ENCODE results near the gene SNTB2. TPM values are rescaled to one million over a fixed set of nuclear protein-coding genes. Genes with fewer than 3 reads are reported as not detected.

Gene SNTB2
- total RNA-seq, 2 experiments from 2014 or later: 15.7 to 17.2 TPM

GRCh38 chr16:69266334-69267063, 79.5 kb downstream of the SNTB2 start:
- no peak for DNase-seq
- no peaks in the 10 kb centered on the region for H3K36me3 Mint-ChIP-seq (ENCODE audit: low read depth)
- intact Hi-C loops (cut with DNase I, micrococcal nuclease): no loop called here
- H3K27ac Mint-ChIP-seq: no peak overlapping the region
- ChIA-PET CTCF (interaction anchor here (1.4 kb wide), 1 partner anchor 19 kb away, joined by 3 read pairs; no protein-coding TSS in a partner anchor), POLR2A (no interaction called here)
- no peaks in the 10 kb centered on the region for H3K27me3 Mint-ChIP-seq
- no peaks in the 10 kb centered on the region for H3K9me3 Mint-ChIP-seq (ENCODE audit: low read depth)
- no peaks in the 10 kb centered on the region for H3K4me1 Mint-ChIP-seq
- H3K4me3 Mint-ChIP-seq: no peak overlapping the region
- ATAC-seq: no peak

GRCh38 chr16:69267633-69268032, 80.7 kb downstream of the SNTB2 start:
- DNase-seq (no peak), ATAC-seq (no peak)
- no peaks in the 10 kb centered on the region for H3K9me3 Mint-ChIP-seq (ENCODE audit: low read depth)
- intact Hi-C loops (cut with DNase I, micrococcal nuclease): no loop called here
- H3K4me3 Mint-ChIP-seq: no peak overlapping the region
- no peaks in the 10 kb centered on the region for H3K36me3 Mint-ChIP-seq (ENCODE audit: low read depth)
- no peaks in the 10 kb centered on the region for H3K4me1 Mint-ChIP-seq
- ChIA-PET CTCF (interaction anchor here (1.0 to 1.4 kb wide), 2 partner anchors 10 to 18 kb away, joined by 3 read pairs; no protein-coding TSS in a partner anchor), POLR2A (no interaction called here)
- H3K27me3 Mint-ChIP-seq: no peaks in the 10 kb centered on the region
- no peak overlapping the region for H3K27ac Mint-ChIP-seq

DNA sequence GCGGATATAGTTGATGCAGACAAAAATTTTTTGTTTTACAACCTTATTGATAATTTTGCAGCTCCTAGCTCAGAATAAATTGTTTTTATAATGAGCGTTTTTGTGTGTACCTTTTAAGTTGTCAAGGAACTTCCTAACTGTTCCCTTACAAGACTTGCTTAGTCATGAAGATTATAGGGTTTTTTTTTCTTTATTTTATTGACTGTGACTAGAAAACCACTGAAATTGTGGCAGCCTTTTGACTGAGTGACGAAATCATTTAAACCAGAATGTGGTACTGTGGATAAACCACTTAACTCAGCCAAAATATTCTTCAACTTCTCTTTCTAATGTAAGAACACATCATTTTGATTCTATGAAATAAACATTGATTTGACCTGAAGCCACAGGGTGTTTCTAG, 83.4 kb downstream of the SNTB2 start:
- CTCF ChIA-PET: interaction anchor here (0.5 to 2.8 kb wide), 6 partner anchors 14 to 453 kb away, joined by 3 to 20 read pairs (median 3); no protein-coding TSS in a partner anchor
- no peak overlapping the region for H3K4me3 Mint-ChIP-seq

DNA sequence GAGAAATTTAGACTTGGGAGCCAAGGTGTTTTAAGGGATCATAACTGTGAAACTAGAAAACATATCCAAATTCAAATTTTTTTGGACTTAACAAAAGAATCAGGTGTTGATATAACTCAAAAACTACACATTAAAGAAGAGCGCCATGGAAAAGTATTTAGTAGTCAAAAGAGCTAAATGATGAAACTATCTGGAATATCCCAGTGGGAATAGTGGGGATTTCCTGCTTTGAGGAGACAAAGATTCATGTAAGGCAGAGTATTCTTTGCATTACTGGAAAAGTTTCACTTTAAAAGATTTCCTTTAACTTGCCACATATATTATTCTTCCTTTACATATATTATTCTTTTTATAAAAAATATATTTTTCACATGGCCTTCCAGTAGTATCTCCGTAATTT, 83.9 kb downstream of the SNTB2 start:
- ChIA-PET POLR2A (no interaction called here), CTCF (interaction anchor here (0.5 to 2.8 kb wide), 6 partner anchors 9 to 453 kb away, joined by 3 to 20 read pairs (median 3); no protein-coding TSS in a partner anchor)
- Mint-ChIP-seq H3K4me3 (no peak overlapping the region), H3K36me3 (ENCODE audit: low read depth) (no peaks in the 10 kb centered on the region), H3K9me3 (ENCODE audit: low read depth) (no peaks in the 10 kb centered on the region), H3K27me3 (no peaks in the 10 kb centered on the region), H3K4me1 (no peaks in the 10 kb centered on the region), H3K27ac (no peak overlapping the region)
- intact Hi-C loops (cut with DNase I, micrococcal nuclease): no loop called here
- ATAC-seq: no peak
- no peak for DNase-seq

More for the DNA sequence above, 83.4 kb downstream of the SNTB2 start:
- ATAC-seq: no peak
- intact Hi-C loops (cut with DNase I, micrococcal nuclease): no loop called here
- no peaks in the 10 kb centered on the region for H3K9me3 Mint-ChIP-seq (ENCODE audit: low read depth)
- no peaks in the 10 kb centered on the region for H3K27me3 Mint-ChIP-seq
- no peaks in the 10 kb centered on the region for H3K36me3 Mint-ChIP-seq (ENCODE audit: low read depth)
- POLR2A ChIA-PET: no interaction called here
- no peak for DNase-seq
- no peak overlapping the region for H3K27ac Mint-ChIP-seq
- no peaks in the 10 kb centered on the region for H3K4me1 Mint-ChIP-seq

DNA sequence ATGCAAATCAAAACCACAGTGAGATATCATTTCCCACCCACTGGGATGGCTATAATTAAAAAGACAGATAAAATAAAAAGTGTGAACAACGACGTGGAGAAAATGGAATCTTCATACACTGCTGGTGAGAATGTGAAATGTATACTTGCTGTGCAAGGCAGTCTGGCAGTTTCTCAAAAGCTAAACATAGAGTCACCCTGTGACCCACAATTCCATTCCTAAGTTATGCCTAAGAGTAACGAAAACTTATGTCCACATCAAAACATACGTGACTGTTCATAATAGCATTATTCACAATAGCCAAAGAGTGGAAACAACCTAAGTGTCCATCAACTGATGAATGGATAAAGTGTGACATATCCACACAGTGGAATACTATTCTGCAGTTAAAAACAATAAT, 86.0 kb downstream of the SNTB2 start:
- Mint-ChIP-seq H3K36me3 (ENCODE audit: low read depth) (no peaks in the 10 kb centered on the region), H3K27me3 (no peaks in the 10 kb centered on the region), H3K4me3 (no peak overlapping the region), H3K9me3 (ENCODE audit: low read depth) (no peaks in the 10 kb centered on the region), H3K27ac (no peak overlapping the region), H3K4me1 (no peaks in the 10 kb centered on the region)
- DNase-seq (no peak), ATAC-seq (no peak)
- POLR2A ChIA-PET: no interaction called here
- CTCF ChIA-PET: interaction anchor here (2.8 kb wide), 1 partner anchor 12 kb away, joined by 20 read pairs; no protein-coding TSS in a partner anchor
- intact Hi-C loops (cut with DNase I, micrococcal nuclease): no loop called here

GRCh38 chr16:69274699-69275235, 87.8 kb downstream of the SNTB2 start:
- no peak overlapping the region for H3K27ac Mint-ChIP-seq
- POLR2A ChIA-PET: no interaction called here

DNA sequence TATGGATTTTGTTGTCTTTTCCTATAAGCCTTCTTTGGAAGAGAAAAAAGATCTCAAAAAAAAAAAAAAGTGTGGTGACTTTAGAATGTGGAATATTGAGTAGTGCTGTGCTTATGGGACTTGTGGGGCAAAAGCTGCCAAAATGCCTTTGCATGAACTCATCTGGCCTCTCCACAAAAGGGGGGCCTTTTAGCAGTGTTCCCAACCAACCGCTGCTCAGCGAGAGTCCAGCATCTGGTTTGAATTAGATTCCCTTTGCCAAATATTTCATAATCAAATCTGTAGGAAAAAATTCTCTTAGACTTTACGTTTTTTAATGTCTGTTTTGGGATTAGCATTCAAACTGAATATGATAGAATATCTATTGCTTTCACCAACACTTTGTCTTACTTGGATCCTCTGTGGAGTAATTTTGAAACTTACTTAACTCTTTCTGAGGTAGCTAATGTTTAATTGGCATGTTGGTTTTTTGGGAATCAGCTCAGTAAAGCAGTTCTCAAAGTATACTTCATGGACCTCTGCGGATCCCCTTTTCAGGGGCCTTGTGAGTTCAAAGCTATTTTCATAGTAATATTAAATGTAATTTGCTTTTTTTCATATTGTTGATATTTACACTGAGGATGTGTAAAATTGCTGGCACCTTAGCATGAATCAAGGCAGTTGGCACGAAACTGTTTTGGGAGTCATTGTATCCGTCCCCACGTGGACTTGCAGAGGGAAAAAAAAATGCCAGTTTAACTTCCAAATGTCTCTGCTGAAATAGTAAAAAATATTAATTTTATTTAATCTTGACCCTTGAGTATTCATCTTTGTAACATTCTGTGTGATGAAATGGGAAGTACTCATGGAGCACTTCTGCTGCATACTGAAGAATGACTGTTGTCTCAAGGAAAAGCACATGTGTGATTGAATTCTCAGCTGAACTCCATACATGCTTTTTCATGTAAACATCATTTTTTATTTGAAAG, 89.5 kb downstream of the SNTB2 start:
- POLR2A ChIA-PET: no interaction called here
- DNase-seq (no peak), ATAC-seq (no peak)
- Mint-ChIP-seq H3K4me3 (no peak overlapping the region), H3K27me3 (no peaks in the 10 kb centered on the region), H3K9me3 (ENCODE audit: low read depth) (no peaks in the 10 kb centered on the region), H3K27ac (no peak overlapping the region), H3K4me1 (no peaks in the 10 kb centered on the region), H3K36me3 (ENCODE audit: low read depth) (no peaks in the 10 kb centered on the region)
- intact Hi-C loops (cut with DNase I, micrococcal nuclease): no loop called here
- CTCF ChIA-PET: interaction anchor here (1.2 to 2.2 kb wide), 3 partner anchors 10 to 12 kb away, joined by 4 to 10 read pairs (median 4); no protein-coding TSS in a partner anchor

More at GRCh38 chr16:69274699-69275235, 87.8 kb downstream of the SNTB2 start:
- intact Hi-C loops (cut with DNase I, micrococcal nuclease): no loop called here
- H3K4me3 Mint-ChIP-seq: no peak overlapping the region
- CTCF ChIA-PET: interaction anchor here (0.6 to 1.3 kb wide), 2 partner anchors 13 to 30 kb away, joined by 4 to 5 read pairs; no protein-coding TSS in a partner anchor
- no peaks in the 10 kb centered on the region for H3K27me3 Mint-ChIP-seq
- no peak for DNase-seq
- H3K9me3 Mint-ChIP-seq (ENCODE audit: low read depth): no peaks in the 10 kb centered on the region
- H3K36me3 Mint-ChIP-seq (ENCODE audit: low read depth): no peaks in the 10 kb centered on the region
- no peaks in the 10 kb centered on the region for H3K4me1 Mint-ChIP-seq
- no peak for ATAC-seq

DNA sequence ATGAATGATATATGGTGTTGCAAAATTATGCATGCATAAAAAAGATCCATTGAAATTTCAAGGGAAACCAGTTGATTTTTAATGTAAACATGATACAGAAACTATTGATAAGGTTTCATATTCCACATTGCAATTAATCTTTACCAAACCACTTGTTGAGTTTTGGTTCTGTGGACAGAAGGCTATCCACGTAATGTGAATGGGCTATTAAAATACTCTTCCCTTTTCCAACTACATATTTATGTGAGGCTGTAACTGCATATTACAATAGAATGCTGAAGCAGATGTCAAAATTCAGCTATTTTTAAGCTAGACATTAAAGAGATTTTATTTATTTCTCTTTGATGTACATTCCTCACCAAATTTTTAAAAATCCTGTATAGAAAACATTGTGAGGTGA, 90.4 kb downstream of the SNTB2 start:
- intact Hi-C loops (cut with DNase I, micrococcal nuclease): no loop called here
- no peak for DNase-seq
- H3K4me3 Mint-ChIP-seq: no peak overlapping the region

GRCh38 chr16:69283851-69284250, 96.9 kb downstream of the SNTB2 start:
- POLR2A ChIA-PET: no interaction called here
- H3K27me3 Mint-ChIP-seq: no peaks in the 10 kb centered on the region
- intact Hi-C loops (cut with DNase I, micrococcal nuclease): no loop called here
- no peaks in the 10 kb centered on the region for H3K9me3 Mint-ChIP-seq (ENCODE audit: low read depth)
- ATAC-seq: no peak
- CTCF ChIA-PET: interaction anchor here (1.0 to 8.6 kb wide), 3 partner anchors 12 to 132 kb away, joined by 5 to 90 read pairs (median 20); no protein-coding TSS in a partner anchor
- no peak overlapping the region for H3K27ac Mint-ChIP-seq
- DNase-seq: no peak
- no peaks in the 10 kb centered on the region for H3K36me3 Mint-ChIP-seq (ENCODE audit: low read depth)
- H3K4me3 Mint-ChIP-seq: no peak overlapping the region
- H3K4me1 Mint-ChIP-seq: peaks cover 3% of the 10 kb centered on the region

More for the DNA sequence above, 90.4 kb downstream of the SNTB2 start:
- CTCF ChIA-PET: interaction anchor here (1.3 to 2.2 kb wide), 3 partner anchors 9 to 11 kb away, joined by 3 to 10 read pairs (median 4); no protein-coding TSS in a partner anchor
- Mint-ChIP-seq H3K9me3 (ENCODE audit: low read depth) (no peaks in the 10 kb centered on the region), H3K4me1 (no peaks in the 10 kb centered on the region), H3K36me3 (ENCODE audit: low read depth) (no peaks in the 10 kb centered on the region), H3K27me3 (no peaks in the 10 kb centered on the region), H3K27ac (no peak overlapping the region)
- POLR2A ChIA-PET: interaction anchor here (0.6 kb wide), 1 partner anchor 15 kb away, joined by 4 read pairs; no protein-coding TSS in a partner anchor
- no peak for ATAC-seq

DNA sequence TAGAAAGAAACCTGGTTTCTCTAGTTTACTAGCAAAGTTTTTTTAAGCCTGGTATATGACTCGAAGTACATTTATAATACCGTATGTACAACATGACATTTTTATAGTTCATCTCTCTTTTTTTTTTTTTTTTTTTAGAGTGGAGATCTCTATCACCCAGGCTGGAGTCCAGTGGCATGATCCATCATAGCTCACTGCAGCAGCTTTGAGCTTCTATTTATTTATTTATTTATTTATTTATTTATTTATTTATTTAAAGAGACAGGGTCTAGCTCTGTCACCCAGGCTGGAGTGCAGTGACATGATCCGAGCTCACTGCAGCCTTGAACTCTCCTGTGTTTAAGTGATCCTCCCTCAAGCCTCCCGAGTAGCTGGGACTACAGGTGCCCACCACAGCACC, 98.3 kb downstream of the SNTB2 start:
- DNase-seq (no peak), ATAC-seq (no peak)
- Mint-ChIP-seq H3K27me3 (no peaks in the 10 kb centered on the region), H3K9me3 (ENCODE audit: low read depth) (no peaks in the 10 kb centered on the region), H3K36me3 (ENCODE audit: low read depth) (no peaks in the 10 kb centered on the region), H3K4me3 (no peak overlapping the region), H3K27ac (no peak overlapping the region), H3K4me1 (peaks cover 3% of the 10 kb centered on the region)
- intact Hi-C loops (cut with DNase I, micrococcal nuclease): loop anchor here in 1 of 2 experiments (5.0 kb wide), 2 partner anchors 118 to 438 kb away; no protein-coding TSS in a partner anchor
- CTCF ChIA-PET: interaction anchor here (0.6 to 8.6 kb wide), 18 partner anchors 8 to 891 kb away, joined by 3 to 90 read pairs (median 4); no protein-coding TSS in a partner anchor
- POLR2A ChIA-PET: interaction anchor here (0.6 to 1.2 kb wide), 4 partner anchors 117 to 785 kb away, joined by 3 to 4 read pairs (median 3); no protein-coding TSS in a partner anchor

Data from activated CD4-positive, alpha-beta T cell treated with anti-CD3 and anti-CD28 coated beads for 36 hours (primary cell).